GM19463 (cell line): Measurements from ENCODE around the gene NFIB.
A peak's percentile ranks its signal among the peaks of the same experiment; 100 is the strongest.

Experiments
- ATAC-seq: cut with Tn5 transposase; IDR thresholded peaks from one replicate; pipeline ENCODE4 v1.9.1; 2021; ENCODE audit warnings: mild to moderate bottlenecking, moderate library complexity; ENCODE audit not compliant: unreplicated experiment

NFIB gene

DNA sequence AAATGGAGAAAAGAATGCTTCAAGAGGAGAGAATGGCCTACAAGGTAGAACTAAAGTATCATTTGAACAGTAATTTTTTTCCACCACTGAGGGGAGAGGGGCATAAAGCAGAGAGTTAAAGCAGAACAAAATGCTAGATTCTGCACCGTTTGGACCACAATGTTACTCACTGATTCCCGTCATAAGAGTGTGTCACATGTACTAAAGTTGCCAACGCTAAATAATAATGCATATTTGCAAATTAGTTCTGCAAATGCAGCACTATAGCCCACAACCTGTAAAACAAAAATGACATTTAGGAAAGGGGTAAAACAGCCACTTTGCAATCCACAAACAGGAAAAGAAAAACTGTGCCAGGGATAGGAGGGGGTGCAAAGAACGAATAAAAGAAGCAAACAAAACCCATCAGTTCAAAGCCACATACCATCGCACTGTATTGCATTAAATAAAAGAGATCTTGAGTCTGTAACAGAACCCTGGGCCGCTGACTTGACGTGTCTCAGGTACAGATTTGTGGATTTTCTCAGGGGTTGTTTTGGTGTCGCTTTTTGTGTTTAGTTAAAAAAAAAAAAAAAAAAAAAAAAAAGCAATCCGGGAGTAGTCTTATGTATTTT is 7.7 kb upstream of the NFIB start:
- no peak for ATAC-seq

GRCh38 chr9:14320271-14321181 is 6.6 kb upstream of the NFIB start:
- no peak for ATAC-seq

GRCh38 chr9:14318934-14319580 is 5.1 kb upstream of the NFIB start:
- ATAC-seq = no peak

GRCh38 chr9:14318361-14318760 is 4.4 kb upstream of the NFIB start:
- no peak for ATAC-seq

- peak; percentile 6 for ATAC-seq
Observed at GRCh38 chr9:14317667-14318320, 3.9 kb upstream of the NFIB start.

DNA sequence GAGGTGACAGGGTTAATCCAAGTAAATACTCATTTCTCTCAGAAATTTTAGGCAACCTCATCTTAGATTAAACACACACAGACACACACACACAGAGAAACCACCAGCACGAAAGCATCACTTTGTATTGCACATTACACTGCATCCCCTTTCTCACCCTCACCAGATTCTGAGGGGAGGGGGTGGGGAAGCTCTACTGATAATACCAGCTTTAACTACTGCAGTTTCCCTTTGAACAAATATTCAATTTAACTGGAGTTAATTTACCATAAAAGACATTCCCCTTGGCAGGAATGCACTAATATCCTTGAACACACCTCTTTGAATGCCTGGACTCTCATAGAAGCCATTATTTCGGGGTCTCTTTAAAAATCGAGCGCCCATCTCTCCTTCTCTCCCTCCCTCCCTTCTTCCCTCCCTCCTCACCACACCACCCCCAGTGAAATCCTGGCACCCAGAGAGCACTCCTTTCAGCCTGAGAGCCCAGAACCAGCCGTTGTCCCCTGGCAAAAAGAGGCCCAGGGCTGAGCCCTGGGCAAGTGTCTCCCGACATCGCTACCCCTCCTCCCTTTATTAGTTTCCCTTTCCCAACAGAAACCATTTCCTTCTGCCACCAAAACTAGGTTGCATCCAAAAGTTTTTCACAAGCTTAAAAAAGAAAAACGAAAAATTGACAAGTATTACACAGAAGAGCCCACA is 2.8 kb upstream of the NFIB start:
- no peak for ATAC-seq

DNA sequence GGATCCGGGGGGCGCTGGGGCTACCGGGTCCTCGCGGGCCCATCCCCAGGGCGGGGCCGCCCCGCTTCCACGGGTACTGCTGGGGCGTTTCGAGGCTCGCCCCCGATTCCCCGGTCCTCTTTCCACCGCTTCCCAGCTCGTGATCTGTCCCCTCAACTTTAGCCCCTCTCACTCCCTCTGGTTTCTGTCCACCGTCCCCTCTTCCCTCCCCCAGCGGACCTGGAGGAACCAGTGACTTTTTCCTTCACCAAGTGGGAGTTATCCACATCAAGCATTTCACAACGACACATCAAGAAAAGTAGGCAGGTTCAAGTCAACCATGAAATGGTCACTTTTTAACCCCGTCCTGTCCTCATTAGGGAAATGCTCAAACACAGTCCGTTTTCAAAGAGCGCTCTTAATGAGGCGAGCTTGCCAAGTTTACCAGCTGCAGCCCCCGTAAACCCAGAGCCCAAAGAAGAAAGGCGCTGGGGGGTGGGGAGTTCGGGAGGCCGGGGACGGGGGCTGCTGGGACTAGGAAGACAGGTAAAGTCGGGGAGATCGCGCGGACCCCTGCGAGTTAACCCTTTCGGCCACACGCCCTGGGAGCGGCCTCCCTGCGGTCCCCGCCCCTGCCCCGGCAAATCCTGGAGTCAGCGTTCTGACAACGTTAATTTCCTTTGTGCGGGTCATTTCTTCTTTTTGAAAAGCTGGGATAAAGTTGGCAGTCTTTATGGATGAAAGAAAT is 2.1 kb upstream of the NFIB start:
- ATAC-seq = no peak

GRCh38 chr9:14314929-14315874 is 1.3 kb upstream of the NFIB start:
- peak; percentile 27 for ATAC-seq

- peak; percentile 1 for ATAC-seq
Observed at GRCh38 chr9:14314424-14314928, 535 bp upstream of the NFIB start.

- ATAC-seq = no peak
Observed at GRCh38 chr9:14313378-14313940, 482 bp downstream of the NFIB start.

DNA sequence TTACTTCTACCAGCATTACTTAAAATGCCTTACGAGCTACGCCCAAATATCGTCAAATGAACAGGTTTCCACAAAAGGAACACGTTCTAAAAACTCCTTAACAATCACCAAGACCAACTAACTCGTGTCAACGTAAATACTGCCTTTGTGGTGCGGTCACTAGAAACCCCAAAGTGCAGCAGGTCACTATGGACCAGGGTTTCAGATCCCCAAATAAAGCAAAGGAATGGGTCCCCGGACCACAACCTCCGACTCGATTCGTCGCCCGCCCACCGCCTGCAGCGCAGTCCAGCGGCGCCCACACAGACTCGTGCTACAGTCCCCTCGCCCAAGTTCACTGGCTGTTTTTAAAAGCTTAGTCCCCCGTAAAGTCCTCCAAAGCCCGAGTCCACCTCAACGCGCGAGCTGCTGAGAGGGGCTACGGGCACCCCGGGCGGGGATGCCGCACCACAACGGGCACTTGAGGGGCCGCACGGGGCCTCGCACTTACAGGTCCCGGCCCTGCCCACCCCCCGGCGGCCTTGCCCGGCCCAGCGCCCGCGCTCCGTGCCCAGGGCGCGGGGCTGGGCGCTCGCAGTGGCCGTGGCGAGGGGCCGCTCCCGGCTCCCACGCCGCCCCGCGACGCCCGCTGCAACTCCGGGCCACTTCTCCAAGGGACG is 1.1 kb downstream of the NFIB start:
- no peak for ATAC-seq

GRCh38 chr9:14311956-14312685 is 1.8 kb downstream of the NFIB start:
- ATAC-seq = no peak

DNA sequence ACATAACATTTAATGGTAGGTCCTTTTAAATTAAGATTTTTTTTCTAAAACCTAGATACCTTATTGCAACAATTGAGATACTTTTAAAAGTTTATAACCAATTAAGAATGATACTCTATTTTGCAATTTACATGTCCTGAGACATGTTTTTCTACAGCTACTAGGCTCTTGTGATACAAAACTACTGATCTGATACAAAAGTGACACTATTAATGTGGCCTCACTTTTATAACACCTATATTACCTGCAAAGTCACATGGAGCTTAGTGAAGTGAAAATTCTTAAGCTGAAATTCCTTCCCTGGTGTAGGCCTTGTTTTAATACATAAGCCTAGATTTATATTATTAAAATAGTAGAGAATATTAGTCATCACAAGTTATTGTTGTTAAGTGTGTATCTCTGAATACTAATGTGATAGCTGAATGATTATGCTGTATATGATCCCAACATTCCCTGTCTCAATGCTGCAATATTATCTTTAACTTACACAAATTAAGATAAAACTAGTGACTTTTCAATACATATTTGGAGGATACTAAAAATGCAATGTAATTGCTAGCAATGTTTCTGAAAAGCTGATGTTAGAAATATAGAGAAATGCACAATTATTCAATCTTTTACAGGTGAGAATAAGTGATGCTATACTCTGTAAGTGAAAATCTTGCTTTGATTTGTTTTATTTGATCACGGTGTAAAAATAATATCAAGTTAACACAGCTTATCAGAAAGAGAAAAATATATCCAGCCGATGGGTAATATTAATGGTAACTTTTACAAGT is 2.6 kb downstream of the NFIB start:
- ATAC-seq = no peak

- no peak for ATAC-seq
Observed at GRCh38 chr9:14310311-14310710, 3.6 kb downstream of the NFIB start.

- ATAC-seq = no peak
Observed at GRCh38 chr9:14309403-14309802, 4.5 kb downstream of the NFIB start.

DNA sequence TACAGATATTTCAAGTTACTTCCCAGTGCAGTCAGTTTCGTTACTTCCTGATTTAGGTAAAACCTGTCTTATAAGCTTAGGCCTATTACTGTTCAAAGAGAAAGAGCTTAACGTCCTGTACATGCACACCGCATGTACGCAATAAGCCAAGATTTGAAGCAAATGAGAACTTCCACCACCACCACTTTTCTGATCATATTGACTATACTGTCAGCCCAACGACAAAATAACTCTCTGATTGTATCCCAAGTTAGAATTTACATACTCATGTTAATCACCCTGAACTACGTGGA is 5.1 kb downstream of the NFIB start:
- no peak for ATAC-seq
